Stimulated activated CD4-positive, alpha-beta T cell treated with anti-CD3 and anti-CD28 coated beads, Interleukin-12 subunit alpha, Interleukin-12 subunit beta, amount 100 ng/mL, for 24 hours (primary cell): Measurements from ENCODE around the gene PHTF2.
"Not testable (repeated sequence)": the region's sequence is repeated elsewhere in the genome, so short reads cannot be mapped to it uniquely, and the experiment has no call there.

ENCODE experiments used
- DNase-seq, 2 experiments: peaks; one replicate each; pipeline ENCODE4 v3.0.0-alpha.2; 2020; ENCODE audit warnings: low read depth in 2 of 2

Gene PHTF2

GRCh38 chr7:77830649-77831355 lies 32.2 kb downstream of the PHTF2 start:
- DNase-seq: no peak

GRCh38 chr7:77831481-77831880 lies 32.9 kb downstream of the PHTF2 start:
- no peak for DNase-seq

- no peak for DNase-seq
Observed at GRCh38 chr7:77831953-77832352, 33.4 kb downstream of the PHTF2 start.

- DNase-seq: no peak
Observed at GRCh38 chr7:77833136-77833535, 34.6 kb downstream of the PHTF2 start.

- DNase-seq: not testable (repeated sequence)
Observed at GRCh38 chr7:77836425-77836824, 37.9 kb downstream of the PHTF2 start.

- no peak for DNase-seq
Observed at GRCh38 chr7:77837275-77837674, 38.7 kb downstream of the PHTF2 start.

- no peak for DNase-seq
Observed at GRCh38 chr7:77837966-77838365, 39.4 kb downstream of the PHTF2 start.

GRCh38 chr7:77838929-77839491 lies 40.4 kb downstream of the PHTF2 start:
- DNase-seq: no peak

GRCh38 chr7:77839919-77840318 lies 41.3 kb downstream of the PHTF2 start:
- DNase-seq: no peak

GRCh38 chr7:77843194-77843593 lies 44.6 kb downstream of the PHTF2 start:
- no peak for DNase-seq

- DNase-seq: no peak
Observed at GRCh38 chr7:77846317-77847092, 47.9 kb downstream of the PHTF2 start.

GRCh38 chr7:77855371-77856083 lies 57.0 kb downstream of the PHTF2 start:
- DNase-seq: no peak

- no peak for DNase-seq
Observed at GRCh38 chr7:77858278-77858677, 59.7 kb downstream of the PHTF2 start.

- no peak for DNase-seq
Observed at GRCh38 chr7:77859343-77859742, 60.8 kb downstream of the PHTF2 start.

- DNase-seq: no peak
Observed at GRCh38 chr7:77862691-77863090, 64.1 kb downstream of the PHTF2 start.

- DNase-seq: no peak
Observed at GRCh38 chr7:77863860-77864259, 65.3 kb downstream of the PHTF2 start.

GRCh38 chr7:77866370-77866769 lies 67.8 kb downstream of the PHTF2 start:
- DNase-seq: no peak

GRCh38 chr7:77866786-77867536 lies 68.4 kb downstream of the PHTF2 start:
- DNase-seq: no peak

GRCh38 chr7:77867537-77867865 lies 68.9 kb downstream of the PHTF2 start:
- no peak for DNase-seq

- DNase-seq: not testable (repeated sequence)
Observed at GRCh38 chr7:77872256-77872655, 73.7 kb downstream of the PHTF2 start.

GRCh38 chr7:77873416-77874327 lies 75.1 kb downstream of the PHTF2 start:
- DNase-seq: not testable (repeated sequence)
